Kidney glomerular epithelial cell (primary cell): ENCODE data around the gene RAB31.

ENCODE experiments used
- DNase-seq: peaks from one replicate; lab custom pipeline; 2025; lab: John Stamatoyannopoulos, UW

RAB31 gene

DNA sequence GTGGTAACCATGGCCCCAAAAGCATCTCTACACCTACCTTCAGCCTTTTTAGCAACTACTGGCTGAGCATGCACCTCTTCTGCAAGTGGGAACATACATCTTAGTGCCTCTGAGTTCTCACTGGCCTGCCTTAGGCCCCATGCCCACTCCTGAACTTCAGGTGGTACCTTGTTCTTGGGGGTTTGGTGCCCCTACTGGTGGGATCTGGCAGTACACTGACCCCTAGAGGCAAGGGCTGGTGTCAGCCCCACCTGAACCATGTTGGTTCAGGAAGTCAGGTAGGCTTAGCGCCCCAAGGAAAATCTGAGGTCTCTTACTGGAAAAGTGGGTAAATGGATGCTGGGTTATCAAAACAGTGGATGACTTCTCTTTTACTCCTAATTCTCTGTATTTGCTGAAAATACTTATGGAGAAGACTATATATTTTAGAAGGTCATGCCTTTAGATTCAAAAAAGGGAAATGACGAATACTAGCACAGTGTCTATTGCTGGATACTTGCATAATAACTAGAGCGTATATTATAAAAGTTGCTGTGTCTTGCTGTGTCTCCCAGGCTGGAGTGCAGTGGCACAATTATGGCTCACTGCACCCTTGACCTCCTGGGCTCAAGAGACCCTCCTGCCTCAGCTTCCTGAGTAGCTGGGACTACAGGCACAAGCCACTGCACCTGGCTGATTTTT is 84.6 kb downstream of the RAB31 start:
- DNase-seq: no peak

DNA sequence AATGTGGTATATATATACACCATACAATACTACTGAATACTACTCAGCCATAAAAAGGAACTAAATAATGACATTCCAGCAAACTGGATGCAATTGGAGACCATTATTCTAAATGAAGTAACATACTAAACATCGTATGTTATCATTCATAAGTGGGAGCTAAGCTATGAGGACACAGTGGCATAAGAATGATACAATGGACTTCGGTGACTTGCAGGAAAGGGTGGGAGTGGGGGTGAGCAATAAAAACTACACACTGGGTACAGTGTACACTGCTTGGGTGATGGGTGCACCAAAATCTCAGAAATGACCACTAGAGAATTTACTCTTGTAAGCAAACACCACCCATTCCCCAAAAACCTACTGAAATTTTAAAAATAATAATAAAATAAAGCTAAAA is 87.9 kb downstream of the RAB31 start:
- no peak for DNase-seq

DNA sequence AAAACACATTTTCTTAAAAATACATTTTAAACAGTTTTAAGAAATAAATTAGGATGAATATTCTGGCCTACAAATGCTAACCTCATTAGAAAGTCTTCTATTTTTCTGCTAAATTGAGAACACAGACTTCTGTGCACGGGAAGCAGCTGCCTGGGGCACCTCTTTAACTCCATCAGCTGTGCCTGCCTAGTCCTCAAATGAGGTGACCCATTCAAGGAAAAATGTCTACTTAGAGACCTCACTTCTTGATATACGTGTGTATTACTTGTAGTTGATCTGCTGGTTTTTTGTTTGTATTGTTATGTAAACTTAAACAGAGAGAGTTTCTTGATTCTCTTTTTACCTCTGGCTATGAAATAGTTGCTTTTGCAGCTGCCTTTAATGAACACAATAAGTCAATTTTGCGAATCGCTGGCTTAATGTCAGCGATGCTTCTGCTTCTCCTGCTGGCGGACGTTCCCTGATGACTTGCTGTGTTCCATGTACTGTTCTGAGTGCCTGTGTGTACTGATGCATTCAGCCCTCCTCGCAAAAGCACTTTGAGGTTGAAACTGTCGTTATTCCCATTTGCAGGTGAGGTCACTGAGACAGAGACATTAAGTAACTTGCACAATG is 88.9 kb downstream of the RAB31 start:
- peak; percentile 22 for DNase-seq

DNA sequence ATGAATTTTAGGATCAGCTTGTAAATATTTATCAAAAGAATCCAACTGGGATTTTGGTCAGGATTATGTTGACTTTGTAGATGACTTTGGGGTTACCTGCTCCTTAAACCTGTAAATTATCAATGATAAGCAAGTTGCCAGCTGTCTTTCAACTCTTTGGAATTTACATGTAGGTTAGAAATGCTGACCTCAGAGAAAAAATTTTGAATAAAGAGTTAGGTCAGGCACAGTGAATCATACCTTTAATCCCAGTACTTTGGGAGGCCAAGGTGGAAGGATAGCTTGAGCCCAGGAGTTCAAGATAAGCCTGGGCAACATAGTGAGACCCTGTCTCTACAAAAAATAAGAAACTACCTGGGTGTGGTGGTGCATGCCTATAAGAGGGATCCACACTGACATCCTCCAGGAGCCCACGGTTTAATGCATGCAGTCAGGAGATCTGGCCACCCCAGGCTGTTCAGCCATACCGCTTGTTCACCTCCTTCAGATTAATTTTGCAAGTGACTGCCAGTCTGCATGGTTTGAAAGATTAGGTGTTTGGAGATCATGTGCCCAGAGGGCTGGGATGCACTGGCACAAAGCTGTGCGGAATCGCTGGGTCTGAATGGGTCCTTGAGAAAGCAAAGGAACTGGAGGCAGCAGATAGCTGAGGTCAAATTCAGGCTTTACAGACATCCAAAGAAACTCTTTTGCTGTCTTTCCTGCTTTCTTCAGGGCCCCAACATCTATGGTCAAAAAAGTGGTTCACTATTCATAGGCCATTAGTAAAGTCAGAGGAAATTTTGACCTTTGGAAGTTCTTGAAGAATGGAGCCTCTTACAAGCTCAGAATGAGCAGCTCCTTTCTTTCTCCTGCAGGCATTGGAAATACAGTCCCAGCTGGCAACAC is 94.3 kb downstream of the RAB31 start:
- DNase-seq: no peak

DNA sequence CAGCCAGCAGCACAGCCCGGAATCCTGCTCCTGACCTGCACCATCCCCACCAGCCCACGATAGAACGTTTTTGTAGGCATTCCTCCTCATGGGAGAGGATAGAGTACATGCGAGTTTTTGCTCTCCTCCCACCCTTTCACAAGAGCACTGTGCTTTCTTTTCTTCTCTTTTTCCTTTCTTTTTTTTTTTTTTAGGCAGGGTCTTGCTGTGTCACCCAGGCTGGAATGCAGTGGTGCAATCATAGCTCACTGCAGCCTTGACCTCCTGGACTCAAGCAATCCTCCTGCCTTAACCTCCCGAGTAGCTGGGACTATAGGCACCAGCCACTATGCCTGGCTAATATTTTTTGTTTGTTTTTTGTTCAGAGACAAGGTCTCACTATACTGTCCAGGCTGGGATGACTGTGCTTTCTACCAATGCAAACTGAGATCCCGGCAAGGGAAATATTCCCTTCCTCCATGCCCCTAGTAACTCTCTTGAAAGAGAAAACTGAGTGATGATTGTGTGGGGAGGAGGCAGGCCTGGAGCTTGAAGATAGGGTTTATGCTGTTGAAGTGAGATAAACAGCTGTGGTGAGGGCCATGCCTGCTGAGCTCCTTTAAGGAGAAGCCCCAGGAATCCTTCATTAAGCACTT is 95.1 kb downstream of the RAB31 start:
- no peak for DNase-seq

DNA sequence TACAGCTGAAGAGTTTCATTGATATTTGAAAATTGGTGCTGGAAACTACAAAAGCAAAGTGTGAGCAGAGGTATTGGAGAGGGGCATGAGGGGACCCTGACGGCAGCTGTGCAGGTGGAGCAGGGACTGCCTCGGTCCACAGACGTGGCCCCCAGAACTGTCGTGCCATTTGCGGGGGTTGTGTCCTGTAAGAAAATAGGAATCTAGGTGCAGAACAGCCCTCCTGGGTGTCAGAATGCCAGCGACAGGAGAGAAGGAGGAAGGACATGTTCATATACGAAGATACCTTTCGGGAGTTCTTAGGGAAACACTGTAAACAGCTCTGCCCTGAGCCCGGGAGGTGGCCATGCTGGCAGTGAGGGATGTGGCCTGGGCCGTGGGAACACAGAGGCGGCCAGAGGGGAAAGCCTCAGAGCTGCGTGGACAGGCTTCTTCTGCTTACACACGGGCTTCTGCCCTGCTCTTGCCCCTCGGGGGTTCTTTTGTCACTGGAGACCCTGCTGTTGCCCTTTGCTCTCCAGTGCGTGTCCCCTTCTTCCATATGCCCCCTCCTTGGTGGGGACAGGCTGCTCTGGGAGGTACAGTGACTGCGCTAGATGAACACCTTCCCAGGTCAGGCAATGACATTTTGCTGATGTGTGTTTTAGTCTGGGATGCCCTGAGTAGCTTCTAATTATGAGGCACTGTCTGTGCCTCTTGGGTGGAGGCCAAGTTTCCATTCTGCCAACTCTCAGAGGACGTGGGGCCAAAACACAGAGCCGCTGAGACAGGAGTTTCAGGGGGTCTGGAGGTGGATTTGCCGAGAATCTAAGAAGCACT is 95.8 kb downstream of the RAB31 start:
- no peak for DNase-seq

DNA sequence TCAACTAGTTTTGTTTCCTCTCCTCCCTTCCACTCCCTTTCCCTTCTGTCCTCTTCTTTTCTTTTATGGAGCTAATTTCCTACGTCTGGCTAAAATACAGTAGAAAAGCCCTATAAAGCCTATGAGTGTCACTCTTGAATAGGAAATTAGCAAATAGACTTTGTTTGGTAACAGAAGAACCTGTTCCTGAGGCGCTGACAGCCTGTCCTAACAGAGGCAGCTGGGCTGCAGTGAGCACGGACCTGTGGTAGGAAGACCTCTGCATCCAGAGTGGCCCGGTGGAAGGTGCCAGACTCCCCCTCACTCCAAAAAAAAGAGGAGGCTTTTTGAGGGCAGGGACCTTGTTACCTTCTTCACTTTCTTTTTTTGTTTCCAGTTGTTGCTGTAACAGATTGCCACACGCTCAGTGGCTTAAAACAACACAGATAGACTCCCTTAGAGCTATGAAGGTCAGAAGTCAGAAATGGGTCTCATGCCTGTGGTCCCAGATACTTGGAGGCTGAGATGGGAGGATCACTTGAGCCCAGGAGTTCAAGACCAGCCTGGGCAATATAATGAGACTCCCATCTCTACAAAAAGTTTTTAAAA is 96.5 kb downstream of the RAB31 start:
- DNase-seq: no peak

DNA sequence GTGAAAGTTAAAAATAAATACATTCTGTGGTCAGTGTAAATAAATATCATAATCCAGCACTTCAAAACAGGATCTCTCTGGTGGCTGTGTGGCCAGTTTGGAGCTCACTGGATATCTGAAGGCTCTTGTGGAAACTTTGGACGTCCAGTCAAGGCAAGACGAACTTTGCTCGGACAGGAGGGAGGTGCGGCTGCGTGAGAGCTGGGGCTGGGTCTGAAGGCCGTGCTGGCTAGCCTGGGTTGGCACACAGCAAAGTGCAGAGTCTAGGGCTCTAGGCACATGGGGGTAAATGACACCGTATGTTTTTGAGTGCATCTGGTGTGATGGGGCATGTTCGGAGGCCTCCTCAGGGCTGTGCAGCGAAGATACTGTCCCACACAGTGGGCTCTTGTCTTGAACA is 98.8 kb downstream of the RAB31 start:
- DNase-seq: no peak

DNA sequence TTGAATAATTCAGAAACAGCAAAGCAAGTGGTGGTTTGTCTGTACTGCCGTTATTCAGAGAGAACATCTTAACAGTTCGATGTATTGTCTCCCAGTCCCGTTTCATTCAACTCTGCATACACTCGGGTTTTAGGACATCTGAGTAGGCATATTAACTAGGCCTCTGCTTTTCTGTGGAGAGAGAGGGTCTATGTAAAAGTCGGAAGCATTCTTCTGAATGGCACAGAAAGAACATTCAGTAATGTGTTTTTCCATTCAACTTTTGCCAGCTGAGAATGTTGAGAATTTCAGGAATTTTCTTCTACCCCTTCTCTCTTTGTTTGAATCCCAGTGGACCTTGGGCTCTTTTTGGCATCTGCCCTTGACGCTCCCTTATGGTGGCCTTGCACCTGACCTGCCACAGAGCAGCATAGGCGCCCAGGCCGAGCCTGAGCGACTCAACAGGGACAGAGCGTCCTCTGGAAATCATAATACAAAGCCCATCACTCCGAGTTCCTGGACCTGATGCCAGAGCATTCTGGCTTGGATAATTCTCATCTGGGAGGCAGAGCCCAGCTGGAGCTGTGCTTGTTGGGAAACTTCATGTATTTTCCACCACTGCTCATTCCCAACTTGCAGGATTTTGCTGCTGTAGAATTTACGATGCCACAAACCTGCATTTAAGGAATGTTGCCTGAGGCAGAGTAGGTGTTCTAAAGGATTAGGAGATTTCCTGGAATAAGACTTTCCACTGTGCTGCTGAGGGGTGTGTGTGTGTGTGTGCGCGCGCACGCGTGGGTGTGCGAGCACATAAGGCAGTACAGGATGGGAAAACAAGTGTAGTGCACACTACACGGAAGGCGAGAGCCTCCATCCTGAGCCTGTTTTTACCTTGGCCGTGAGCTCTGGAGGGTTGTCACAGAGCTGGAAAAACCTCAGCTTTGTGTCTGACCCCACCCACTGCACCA is 100.5 kb downstream of the RAB31 start:
- DNase-seq: no peak

DNA sequence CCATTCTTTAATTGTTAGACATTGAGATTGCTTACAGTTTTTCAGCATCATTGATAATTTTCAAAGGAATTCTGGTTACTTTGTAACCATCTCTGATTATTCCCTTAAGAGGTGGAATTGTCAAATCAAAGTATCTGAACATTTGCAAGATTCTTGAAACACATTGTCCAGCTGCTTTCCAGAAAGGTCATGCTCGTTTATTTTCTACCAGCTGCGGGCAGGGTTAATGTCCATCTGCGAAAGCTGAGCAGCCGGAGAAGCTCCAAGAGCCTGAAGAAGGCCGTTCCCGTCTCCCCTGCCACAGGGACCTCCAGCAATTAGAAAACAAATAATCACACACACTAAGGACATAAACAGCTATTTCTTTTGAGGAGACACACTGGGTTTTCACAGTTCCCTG is 101.6 kb downstream of the RAB31 start:
- no peak for DNase-seq

DNA sequence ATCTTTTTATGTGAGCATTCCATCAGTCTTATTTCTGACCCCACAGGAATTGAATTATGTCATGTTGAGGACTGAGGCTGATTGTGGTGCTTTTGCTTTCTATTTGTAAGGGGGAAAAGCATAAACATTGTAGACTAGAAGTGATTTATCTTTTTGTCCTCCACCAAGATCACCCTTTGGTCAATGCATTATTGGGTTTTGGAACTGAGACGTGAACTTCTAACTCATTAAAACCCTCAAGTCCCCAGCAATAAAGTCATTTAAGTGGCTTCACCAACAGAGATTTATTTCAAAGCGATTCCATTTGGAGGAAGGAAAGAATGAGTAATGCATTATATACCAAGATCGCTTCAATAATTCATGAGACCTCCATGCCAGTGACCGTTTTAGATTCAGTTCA is 102.2 kb downstream of the RAB31 start:
- no peak for DNase-seq

DNA sequence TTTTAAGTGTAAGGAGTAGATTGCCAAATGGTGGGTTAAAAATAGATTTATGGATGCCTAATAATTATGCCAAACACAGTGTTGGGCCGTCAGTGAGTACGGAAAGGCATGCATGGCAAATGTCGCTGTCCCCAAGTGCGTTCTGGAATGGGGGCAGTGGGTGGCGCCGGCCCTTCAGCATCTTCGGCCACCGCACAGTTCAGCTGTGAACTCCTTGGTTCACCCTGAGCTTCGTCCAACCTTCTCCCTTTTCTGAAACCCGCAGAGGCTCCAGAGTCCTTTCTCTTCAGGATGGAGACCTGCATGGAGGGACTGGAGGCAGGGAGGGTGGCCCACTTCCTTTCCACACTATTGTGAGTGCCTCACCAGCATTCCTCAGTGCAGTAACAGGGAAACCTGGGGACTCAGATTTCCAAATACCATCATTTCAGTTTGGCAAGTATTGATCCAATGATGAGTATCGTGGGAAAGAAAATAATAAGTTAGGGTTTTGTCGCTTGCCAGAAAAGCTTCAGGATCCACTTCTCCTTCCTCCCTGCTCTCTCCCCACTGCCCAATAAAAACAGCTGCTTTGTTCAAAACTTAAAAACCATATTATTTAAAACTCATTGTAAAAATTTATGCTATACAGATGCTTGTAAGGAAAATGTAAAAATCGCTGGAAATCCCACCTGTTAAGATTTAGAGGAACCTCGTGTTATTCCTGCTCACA is 103.0 kb downstream of the RAB31 start:
- DNase-seq: no peak

DNA sequence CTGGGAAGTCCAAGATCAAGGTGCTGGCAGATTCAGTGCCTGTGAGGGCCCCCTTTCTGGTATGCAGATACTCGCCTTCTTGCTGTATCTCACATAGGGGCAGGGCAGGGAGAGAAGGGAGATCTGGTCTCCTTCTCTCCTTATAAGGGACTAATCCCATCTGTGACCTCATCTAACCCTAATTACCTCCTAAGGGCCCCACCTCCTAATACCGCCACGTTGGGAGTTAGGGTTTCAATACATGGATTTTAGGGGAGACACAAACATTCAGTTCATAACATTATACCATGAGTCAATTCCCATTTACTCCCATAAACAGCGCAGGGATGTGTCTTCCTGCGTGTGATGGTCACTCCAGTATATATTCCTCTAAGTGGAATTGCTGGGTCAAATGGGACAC is 103.9 kb downstream of the RAB31 start:
- DNase-seq: no peak

DNA sequence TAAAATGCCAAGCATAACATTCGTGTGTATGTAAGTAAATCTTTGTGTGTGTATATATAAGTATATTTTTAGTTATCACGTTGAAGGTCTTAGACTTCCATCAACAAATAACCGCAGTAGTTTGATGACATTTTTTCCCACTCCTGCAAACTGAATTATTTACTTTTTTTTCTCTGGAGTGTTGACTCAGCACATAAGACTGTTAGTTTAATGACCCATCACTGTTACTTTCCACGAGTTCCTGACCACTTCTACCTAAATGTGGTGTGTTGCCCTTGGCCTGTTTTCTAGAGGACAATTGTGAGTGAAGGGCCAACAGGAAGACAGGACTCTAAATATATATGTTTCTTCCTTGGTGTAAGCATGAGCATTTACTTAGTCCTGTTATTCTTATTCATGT is 106.3 kb downstream of the RAB31 start:
- peak; percentile 58 for DNase-seq

DNA sequence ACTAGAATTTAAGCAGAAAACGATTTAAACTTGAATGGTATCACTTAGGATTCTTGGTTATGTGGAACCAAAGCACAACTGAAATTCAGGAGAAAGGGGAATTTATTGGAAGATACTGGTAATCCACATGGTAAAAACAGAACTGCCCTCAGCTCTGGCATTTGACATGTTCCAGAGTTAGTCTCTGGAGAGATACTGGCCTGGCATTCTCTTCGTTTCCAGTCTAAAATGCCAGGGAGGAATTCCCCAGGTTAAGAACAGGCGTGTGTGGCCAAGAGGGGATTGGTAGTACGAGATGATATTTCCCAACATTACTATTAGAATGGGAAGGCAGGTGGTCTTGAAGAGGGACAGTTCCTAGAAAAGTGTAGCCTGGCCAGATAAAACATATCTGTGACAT is 109.2 kb downstream of the RAB31 start:
- no peak for DNase-seq

DNA sequence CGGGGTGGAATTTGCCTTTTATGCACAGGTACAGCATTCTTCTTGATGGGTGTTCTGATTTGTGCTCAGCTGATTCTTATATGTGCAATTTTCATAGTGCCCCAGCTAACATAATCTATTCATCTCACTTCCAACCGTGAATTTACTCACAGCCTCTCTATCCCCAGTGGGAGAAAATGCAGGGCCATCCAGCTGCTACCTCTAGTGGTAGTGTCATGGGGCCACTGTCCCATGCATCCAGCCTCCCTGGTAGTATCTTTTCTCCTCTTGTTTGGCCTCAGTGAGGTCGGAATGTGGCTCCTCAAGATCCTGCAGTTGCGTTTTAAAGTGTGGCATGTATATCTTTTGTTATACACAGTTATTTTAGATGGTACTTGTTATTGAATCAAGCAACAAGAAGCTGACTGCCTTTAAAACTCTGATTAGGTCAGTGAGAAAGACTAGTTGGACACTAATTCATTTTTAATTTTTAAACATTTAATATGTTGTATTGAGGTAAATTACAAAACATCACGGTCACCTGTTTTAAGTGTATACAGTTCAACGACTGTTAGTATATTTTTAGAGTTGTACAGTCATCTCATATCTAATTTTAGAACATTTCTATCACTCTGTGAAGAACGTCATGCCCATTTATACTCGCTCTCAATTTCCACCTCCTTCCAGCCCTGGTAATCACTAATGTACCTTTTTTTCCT is 109.8 kb downstream of the RAB31 start:
- no peak for DNase-seq

DNA sequence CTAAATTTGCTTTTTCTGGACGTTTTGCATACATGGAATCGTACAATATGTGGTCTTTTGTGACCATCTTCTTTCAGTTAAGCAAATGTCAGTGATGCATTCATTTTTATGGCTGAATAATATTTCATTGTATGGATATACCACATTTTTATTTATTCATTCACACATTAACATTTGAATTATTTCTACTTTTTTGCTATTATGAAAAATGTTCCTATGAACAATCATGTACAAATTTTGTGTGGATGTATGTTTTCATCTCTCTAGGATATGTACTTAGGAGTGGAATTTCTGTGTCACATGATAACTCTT is 110.3 kb downstream of the RAB31 start:
- no peak for DNase-seq

DNA sequence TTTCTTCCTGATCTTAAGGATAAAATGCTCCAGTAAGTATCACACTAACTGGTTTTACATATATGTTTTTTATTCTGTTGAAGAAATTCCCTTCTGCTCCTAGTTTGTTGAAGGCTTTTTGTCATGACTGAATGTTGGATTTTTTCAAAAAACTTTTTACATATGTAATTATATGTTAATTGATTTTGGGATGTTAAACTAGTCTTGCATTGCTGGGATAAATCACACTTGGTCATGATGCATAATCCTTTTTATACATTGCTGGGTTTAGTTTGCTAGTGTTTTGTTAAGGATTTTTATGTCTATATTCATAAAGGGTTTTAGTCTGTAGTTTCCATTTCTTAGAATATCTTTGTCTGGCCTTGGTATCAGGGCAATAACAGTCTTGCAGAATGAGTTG is 112.0 kb downstream of the RAB31 start:
- DNase-seq: no peak

DNA sequence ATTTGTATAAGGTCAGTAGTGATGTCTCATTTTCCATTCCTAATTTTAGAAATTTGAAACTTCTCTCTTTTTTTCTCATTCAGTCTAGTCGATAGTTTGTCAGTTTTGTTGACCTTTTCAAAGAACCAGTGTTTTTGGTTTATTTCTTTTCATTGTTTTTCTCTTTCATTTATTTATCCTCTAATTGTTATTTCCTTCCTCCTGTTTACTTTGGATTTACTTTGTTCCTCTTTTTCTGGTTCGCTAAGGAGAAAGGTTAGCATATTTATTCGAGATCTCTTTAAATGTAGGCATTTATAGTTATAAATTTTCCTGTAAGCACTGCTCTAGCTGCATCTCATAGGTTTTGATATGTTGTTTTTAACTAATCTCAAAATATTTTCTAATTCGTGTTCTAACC is 112.6 kb downstream of the RAB31 start:
- DNase-seq: no peak
